Hematopoietic multipotent progenitor cell (in vitro differentiated cells): ENCODE results near the gene TMEM117. TPM values are rescaled to one million over a fixed set of nuclear protein-coding genes. Genes with fewer than 3 reads are reported as not detected.
"Not testable (repeated sequence)": the region's sequence is repeated elsewhere in the genome, so short reads cannot be mapped to it uniquely, and the experiment has no call there.

ENCODE experiments used
- DNase-seq, 3 donors: peaks; one replicate each; pipeline ENCODE4 v3.0.0-alpha.2; 2011 to 2015; ENCODE audit warnings: low read depth in 2 of 3, low spot score in 2 of 3
- total RNA-seq: library from RNA; depleted of rRNA; stranded (reverse); fragments of >200 nt; gene quantifications from one replicate; pipeline ENCODE4 v1.2.3, GENCODE V29; 2012

TMEM117 gene
- total RNA-seq, 1 donor = 3.0 TPM

DNA sequence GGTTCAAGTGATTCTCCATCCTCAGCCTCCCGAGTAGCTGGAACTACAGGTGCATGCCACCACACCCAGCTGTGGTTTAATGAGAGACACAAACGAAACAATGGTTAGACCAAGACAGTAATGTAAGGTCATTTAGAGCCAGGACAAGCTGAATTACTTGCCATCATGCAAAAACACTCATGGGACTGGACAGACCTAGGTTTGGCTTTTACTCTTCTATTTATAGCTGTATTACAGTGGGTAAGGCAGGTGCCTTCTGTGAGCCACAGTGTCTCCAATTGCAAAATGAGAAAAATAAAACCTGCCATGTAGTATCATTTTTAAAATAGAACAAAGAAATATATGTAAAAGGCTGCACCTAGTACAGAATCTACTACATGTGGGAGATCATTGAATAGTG is 527.1 kb downstream of the TMEM117 start:
- DNase-seq = no peak

DNA sequence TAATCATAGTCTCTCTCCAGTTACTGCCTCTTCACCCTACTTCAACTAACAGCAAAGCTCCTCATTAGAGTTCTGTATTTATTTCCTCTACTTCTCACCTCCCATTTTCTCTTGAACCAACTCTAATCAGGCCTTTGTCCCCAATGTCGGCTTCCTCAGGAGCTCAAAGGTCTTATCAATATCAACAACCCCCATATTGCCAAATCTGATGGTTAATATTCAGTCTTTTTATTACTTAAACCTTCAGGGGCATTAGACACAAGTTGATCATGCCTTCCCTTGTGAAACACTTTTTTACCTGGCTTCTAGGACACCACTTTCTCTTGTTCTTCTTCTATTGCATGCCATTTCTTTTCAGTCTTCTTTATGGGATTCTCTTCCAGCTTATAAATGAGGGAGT is 531.3 kb downstream of the TMEM117 start:
- no peak for DNase-seq

DNA sequence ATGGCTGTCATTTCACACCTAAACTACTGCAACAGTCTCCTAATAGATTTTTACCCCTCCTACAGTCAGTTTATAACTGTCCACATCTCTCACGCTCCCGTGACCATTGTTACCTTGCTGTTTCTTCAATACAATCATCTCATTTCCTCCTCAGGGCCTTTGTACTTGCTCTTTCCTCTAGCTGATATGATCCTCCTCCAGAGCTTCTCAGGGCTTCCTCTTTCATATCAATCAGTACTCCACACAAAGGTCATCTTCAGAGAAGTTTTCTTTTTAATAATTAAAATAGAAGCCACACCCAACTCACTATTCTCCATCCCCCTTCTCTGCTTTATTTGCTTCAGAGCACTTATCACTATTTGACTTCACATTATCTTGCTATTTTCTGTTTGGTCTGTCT is 532.0 kb downstream of the TMEM117 start:
- no peak for DNase-seq

DNA sequence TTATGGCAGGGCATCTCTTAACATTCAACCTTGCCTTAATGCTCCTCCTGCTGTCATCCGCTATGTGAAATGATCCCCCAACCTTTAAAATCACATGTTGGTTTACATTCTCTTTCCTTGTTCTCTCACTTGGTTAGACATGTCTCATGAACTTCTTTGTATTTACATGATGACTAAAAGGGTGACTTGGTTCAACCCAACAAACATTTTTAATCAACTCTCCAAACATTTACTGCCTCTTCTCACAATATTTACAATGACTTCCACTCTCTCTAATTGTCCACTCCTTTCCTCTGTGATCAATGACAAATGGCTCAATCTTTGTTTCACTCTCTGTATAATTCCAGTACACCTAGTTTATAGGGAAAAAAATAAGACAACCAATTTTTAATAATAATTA is 534.1 kb downstream of the TMEM117 start:
- no peak for DNase-seq

DNA sequence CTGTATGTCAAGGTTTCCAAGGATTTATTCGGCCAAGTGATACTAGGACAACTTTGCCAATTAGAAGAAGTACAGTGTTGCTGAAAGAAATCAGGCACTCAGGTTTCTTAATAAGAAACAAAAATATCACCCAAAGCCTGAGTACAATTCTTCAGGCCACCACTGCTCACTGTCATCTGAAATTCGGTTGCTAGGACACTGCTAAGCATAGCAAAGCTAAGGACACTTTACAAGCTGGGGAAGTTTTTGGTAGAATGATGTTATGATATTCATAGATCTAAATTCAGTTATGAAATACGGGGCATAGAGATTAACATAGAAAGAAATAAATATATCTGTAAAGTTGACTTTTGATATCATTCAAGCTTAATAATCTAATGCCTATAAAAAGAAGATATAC is 535.1 kb downstream of the TMEM117 start:
- DNase-seq = no peak

DNA sequence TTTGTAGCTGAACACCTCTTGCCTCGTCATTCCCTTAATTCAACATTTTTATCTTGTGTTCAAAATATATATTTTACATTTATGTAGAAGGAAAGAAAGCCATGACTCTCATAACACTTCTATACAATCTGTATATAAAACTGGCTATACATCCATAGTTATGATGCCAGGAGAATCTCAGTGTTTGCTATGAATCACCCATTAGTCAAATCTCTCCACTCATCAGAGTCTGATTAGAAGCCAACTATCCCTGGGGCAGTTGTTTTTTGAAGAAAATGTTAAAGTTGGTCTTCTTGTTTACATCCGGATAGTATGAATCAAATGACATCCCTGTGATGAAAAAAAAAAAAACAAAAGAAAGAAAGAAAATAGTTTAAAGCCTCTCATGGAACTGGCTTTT is 536.4 kb downstream of the TMEM117 start:
- no peak for DNase-seq

DNA sequence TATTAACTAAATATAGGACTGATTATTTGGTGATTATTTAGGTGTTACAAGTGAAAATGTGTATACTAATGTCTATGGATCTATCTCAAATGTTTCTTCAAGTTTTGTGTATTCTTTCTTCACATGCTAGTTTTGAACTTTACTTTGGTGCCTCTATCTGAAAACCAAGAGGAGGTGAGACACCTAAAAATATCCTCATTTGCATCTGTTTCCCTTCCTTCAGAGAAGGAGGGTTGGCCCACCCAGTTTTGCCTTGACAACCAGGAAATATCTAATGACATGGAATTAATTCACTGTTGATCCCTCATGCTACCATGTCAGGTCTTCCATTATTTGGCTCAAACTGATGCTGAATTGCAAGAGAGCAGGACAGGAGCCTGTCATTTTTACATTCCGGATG is 539.8 kb downstream of the TMEM117 start:
- no peak for DNase-seq

DNA sequence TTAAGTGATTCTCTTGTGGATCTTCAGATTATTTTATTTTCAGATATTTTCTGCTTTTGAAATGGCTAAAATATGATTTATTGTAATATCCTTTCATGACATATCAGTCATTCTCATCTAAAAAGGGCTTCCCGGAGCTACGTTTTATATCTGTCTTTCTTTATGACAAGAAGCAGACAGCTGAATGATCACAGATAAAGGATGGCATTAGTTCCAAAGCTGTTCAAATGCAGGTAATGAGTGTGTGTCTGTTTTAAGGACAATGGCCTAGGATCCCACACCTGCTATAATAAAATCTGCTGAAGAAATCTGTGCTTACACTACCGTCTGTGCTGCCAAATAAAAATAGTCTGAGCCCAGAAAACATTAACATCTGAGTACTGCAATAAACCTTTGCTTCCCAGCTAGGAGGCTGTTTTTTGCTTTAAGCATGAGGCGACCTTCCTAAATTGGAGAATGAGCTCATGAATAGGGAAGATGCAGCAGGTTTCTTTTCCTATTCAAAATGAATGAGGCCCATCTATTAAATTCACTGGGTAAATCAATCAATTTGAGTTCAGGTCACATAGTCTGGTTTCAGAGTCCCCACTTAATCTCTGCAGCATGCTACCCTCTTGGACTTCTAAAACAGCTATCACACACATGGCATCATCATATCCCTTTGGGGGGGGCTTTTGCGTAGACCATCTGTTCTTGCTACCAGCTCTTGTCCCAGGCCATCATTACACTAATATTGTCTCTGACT is 541.7 kb downstream of the TMEM117 start:
- no peak for DNase-seq

DNA sequence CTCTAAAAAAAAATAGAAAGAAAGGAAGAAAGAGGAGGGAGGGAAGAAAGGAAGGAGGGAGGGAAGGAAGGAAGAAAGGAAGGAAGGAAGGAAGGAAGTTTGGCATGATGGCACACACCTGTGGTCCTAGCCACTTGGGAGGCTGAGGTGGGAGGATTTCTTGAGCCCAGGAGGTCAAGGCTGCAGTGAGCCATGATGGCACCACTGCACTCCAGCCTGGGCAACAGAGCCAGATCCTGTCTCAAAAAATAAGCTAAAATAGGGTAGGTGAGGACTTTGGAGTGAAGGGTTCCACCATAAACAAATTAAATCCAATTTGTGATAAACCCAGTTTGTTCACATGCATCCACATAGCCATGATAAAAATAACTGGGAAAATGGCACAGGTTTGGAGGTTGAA is 543.2 kb downstream of the TMEM117 start:
- DNase-seq = not testable (repeated sequence)

DNA sequence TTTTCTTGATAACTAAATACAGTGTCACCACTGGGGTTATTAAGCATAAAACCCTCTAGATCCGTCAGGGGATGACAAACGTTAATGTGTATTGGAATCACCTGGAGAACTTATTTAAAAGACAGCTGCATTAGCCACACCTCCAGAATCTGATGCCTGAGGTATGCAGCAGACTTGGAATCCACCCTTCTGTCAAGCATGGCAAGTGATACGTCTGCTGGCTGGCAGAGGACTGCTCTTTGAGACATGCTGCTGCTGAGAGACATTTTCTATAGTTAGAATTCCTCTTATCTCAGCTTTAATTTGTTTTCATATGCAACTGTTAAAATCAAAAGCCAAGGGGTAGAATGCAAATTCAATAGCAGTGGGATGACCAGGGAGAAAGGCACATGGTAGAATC is 544.0 kb downstream of the TMEM117 start:
- no peak for DNase-seq

DNA sequence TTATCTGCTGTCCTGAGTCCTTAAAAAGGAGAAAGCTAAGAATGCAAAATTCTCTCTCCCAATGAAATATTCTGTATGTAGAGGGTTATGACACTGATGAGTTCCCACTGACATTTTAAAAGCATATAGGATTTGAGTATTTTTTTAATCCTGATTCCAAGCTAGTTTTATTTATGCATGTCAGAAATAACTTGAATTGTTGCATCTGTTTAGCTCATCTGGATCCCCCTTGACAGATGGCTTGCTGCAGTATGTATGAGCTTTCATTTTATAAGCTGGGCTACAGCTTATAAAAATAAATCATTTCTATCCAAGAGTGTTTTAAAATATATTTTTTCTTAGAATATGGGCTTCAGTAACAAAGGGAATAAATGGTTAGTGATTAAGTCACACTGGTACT is 545.0 kb downstream of the TMEM117 start:
- no peak for DNase-seq

DNA sequence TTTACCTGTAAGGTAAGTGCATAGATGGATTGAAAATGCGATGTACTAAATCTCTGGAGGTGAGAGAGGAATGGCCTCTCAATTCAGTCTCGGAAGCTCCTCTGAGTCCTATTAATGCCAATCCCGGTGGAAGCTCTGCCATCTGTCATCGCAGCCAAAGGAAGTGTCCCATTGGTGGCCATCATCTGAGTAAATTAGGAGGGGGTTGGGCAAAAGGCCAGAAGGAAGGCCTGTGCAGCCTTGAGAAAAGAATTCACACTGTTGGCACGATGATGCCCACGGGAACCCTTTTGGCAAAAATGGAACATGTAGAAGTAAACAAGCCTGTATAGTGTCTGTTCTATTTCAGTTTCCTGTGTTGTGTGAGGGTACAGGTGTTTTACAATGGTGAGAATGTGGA is 545.5 kb downstream of the TMEM117 start:
- no peak for DNase-seq

DNA sequence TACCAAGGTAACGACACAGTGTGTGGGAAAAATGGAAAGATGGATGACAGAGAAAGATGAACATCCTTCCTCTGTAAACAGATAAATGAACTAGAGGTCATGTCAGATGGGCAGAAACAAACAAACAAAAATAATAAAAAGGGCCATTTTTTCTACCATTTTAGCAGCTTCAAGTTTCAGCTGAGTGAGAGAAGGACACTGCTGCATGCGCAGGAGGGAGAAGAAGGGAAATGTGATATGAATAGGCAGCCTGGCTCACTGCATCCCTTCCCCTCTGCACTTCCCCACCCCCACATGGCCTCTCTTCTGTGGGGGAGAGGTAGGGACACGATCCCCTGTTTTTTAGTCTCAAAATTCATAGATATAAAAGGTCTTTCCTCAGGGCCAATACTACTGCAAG is 548.3 kb downstream of the TMEM117 start:
- no peak for DNase-seq

DNA sequence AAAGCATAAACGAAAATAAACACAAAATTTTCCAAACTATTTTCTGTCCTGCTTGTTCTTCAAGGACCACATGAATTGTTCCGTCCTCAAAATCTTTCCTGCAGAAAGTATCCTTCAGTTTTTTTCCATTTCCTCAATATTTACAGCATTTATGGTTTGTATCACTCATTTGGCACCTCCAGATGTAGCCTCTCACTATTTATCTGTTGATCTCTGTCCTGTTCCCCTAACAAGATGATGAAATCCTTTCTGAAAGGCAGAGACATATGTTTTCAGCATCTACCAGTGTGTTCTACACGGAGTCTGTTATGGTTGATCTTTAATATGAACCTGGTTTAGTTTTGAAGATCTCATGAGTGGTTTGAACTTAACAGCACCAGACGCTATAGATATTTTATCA is 550.1 kb downstream of the TMEM117 start:
- DNase-seq = no peak

DNA sequence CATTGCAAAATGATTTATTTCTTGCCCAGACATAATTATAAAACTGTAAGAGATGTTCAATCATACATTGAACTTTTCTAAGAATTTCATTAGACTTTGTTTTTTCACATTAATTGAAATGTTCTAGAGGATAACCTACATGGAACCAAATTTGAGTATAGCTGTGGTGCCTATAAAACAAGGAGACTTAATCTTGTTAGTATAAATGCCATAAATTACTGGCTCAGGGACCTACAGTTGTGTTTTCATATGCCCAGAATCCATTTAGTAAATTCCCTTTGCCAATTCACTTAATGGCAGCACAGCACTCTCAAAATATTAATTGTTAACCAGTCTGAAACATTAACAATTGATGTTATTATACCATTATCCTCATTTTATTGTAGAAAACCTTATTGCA is 551.7 kb downstream of the TMEM117 start:
- DNase-seq = no peak

DNA sequence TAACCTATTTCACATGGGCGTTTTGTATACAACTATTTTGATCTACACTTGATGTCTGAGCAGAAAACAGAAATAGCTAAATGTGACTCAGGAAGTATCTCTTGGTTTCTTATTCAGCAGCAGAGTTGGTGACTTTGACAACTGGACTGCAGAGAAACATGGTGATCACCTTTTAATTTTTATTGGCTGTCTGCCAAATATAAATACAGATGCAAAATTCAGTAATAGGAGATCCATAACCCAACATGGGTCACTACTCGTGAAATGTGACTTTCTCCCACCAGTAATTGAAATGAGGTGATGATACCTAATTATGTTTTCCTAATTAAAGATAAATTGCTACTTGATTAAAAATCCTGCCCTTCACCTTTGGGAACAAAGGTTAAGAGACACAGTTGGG is 553.2 kb downstream of the TMEM117 start:
- DNase-seq = no peak

DNA sequence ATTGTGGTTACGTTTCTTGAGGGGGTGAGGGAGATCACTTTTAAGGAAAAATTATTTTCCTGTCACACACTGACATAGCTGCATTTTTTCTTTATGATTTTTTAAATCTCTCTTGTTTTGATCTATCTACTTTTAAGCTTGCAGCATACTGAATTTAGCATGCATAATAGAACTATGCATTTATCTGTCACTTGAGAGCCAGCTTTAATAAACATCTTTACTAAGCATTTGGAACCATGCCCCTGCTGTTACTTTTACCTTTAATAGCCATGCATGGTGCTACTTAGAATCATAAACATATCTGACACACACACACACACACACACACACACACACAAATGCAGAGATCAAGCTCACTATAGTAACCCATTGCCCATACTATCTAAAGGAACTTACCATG is 554.0 kb downstream of the TMEM117 start:
- no peak for DNase-seq

DNA sequence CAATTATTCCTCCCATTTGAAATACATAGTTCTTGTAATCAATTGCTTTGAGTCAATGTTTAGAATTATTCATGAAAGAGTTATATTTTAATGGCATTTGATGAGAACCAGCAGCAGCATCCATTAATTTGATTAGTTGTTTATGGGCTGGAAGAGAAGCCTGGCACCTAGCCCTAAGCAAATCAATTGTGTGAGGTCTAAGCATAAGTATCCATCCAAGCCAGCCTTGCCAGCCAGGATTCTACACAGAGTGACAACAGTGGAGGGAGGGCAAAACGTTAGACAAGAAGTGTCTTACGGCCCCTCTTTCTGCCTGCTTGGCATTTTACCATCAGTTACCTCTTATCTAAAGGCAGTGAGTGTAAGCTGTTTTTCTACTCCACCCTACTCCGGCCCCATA is 561.8 kb downstream of the TMEM117 start:
- no peak for DNase-seq

DNA sequence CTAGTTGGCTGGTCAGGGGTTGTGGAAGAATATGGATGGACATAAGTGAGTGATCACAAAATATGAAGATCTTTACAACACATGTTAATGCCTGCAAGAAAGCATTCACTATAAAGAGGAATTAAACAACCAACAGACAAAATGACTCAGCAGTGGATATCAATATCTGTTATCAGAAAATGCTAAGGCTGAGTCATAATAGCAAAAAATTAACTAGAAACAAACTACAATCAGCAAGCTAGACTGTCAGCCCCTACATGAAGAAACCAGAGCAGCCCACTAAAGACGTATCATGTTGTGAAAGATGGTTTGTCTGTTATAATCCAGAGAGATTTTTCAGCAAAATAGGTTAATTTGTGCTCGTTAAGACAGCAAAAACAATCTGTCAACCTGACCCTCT is 567.3 kb downstream of the TMEM117 start:
- DNase-seq = no peak

DNA sequence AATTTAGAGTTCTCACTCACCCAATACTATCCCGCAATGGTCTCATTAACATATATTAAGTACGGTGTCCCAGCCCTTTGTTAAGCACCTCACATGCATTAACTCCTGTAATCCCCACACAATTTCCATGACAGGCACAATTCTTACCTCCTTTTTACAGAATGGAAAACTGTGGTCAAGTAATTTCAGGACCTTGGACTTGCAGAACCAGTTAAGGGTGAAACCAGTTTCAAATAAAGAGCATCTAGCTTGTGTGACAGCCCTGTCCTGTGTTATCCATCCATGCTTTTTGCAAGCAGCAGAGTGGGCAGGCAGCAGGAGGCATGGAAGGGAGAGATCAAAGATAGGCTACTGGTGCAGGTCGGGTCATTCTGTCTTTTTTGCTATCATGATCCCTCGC is 569.4 kb downstream of the TMEM117 start:
- no peak for DNase-seq

DNA sequence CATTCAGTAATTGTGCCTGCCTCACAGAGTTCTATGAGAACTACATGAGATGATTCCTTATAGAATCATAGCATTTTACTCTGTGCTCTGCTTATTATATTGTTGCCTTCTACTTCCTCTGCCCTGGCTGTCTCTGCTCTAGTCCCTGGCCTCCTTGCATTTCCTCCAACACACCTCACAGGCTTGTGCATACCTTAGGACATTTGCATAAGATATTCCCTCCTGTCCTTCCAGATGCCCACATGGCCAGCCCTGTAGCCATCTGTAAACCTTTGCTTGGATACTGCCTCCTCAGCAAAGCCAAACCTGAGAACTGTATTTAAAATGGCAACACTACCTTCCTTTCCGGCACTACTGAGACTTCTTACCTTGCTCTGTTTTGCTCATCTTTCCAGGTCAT is 586.7 kb downstream of the TMEM117 start:
- DNase-seq = no peak

DNA sequence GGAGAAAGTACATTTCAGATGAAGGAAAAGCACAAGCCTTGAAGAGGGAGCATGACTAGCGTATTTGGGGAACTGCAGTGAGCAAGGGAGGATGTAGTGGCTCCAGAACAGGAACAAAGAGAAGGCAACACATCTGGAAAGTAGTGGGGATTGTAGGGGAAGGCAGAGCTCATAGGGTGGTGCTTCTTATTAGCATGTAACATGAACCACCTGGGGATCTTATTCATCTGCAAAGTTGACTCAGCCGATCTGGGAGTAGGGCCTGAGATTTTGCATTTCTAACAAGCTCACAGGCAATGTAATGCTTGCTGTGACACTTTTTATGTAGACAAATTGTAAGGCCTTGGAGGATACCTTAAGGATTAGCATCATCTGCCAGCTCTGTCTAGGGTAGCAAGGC is 592.9 kb downstream of the TMEM117 start:
- DNase-seq = no peak

DNA sequence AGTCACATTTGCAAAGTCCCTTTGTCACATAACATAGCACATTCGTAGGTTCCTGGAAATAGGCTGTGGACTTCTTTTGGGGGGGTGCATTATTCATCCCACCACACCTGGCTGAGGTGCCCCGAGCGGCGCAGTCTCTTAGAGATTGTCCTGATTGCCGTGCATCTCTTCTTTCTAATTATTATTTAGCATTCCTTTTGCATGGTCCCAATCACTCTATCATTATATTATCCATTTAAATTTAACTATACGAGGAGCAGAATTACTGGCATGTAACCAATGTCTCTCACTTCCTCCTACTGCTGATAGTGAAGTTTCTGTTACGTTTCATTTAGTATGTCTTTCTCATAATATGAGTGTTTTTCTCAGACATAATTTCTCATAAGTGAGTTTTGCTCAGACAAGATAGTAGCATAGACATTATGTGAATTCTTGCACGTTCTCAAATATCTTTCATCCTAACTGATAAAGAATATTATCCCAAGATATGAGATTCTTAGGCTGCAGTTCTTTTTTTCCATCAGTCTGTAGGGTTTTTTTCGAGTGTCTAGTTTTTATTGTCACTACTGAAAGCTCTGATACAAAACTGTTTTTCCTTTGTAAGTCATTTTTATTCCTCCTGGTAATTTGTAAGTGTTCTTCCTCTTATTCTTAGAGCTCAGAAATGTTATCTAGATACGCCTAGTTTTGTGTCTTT is 595.9 kb downstream of the TMEM117 start:
- no peak for DNase-seq
